LNCaP clone FGC (cell line): Measurements from ENCODE around the gene ADCYAP1R1.

ENCODE experiments used
- DNase-seq: peaks from one replicate; pipeline ENCODE4 v3.0.0-alpha.2; 2011; ENCODE audit warnings: low read depth
- H3K4me3 ChIP-seq: 2 replicates; pipeline ENCODE4 v1.5.1; 2011; ENCODE audit warnings: mild to moderate bottlenecking, low read depth, low read length, control low read depth
- TF ChIP-seq, protein P1 (sequence below): IDR thresholded peaks from 2 replicates; pipeline ENCODE4 v1.5.1; 2012; ENCODE audit warnings: mild to moderate bottlenecking; ENCODE audit not compliant: control insufficient read depth, insufficient read depth; ENCODE audit errors: extremely low read depth

Gene ADCYAP1R1

DNA sequence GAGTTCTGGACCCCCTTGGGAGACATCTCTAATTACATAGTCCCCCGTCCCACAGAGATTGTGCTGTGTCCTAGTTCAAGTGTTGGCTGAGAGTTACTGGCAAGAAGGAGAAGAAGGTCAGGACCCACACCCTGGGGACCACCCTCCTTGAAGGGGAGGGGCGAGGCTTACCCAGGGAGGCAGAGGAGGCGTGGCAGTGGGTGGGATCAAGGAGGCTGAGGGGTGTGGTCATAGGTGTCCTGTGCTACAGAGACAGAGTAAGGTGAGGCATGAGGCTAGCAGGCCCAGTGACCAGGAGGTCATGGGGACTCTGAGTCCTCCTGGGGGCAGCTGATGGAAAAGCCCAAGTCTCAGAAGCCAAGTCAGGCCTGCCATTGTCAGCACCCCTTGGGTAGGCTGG lies 29.4 kb upstream of the ADCYAP1R1 start:
- TF ChIP-seq, protein P1, sequence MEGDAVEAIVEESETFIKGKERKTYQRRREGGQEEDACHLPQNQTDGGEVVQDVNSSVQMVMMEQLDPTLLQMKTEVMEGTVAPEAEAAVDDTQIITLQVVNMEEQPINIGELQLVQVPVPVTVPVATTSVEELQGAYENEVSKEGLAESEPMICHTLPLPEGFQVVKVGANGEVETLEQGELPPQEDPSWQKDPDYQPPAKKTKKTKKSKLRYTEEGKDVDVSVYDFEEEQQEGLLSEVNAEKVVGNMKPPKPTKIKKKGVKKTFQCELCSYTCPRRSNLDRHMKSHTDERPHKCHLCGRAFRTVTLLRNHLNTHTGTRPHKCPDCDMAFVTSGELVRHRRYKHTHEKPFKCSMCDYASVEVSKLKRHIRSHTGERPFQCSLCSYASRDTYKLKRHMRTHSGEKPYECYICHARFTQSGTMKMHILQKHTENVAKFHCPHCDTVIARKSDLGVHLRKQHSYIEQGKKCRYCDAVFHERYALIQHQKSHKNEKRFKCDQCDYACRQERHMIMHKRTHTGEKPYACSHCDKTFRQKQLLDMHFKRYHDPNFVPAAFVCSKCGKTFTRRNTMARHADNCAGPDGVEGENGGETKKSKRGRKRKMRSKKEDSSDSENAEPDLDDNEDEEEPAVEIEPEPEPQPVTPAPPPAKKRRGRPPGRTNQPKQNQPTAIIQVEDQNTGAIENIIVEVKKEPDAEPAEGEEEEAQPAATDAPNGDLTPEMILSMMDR: no peak
- no peak overlapping the region for H3K4me3 ChIP-seq
- no peak for DNase-seq

DNA sequence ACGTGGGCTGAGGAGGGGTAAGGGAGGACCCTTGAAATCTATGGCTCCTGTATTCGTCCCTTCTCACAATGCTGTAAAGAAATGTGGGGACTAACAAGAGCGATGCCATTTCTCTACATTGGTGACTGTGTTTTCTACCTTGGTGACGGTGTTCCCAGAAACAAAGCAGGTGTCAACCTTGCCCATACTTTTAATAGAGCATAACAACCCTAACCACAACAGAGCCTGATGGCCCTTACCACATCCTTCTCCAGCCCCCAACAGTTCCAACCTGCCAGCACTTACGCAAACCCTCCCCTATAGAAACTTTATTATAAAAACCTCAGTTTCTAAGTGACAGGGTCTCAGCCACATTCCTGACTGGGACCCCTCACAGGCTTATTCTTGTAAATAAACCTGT lies 28.2 kb upstream of the ADCYAP1R1 start:
- H3K4me3 ChIP-seq: no peak overlapping the region
- TF ChIP-seq, protein P1: no peak
- no peak for DNase-seq

DNA sequence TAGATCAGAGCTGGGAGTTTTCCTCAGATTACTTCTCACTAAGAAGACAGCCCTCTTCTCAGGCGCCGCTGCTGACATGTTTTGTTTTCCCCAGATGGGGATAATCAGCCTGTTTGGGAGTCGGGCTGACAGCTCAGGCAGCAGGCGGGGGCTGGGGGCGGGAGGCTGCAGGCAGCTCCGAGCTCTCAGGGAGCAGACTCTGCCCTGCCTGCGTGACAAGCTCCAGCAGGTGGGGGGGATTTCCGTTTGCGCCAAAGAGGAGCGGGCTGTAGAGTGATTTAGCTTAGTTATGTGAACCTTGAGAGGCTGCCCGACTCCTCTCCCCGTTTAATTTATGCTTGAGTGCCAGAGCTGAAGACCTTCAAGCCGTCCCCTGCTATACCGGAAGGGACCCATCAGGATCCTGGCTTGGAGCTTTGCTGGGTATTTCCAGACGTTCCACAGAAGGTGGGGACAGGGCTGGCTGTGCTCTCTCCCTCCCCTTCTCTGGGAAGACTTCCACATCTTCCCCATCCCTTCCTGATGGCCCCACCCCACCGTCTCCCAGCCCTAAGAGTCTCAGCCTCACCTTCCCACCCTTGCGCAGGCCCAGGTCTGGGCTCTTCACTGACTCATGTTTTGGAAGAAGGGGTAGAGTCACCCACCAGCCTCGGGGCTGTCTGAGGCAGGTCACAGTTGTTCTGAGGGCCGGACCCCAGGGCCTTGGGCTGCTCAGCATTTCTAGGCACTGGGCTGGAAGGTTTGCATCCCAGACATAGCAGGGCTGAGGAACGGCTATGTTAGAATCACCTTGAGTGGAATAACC lies 24.7 kb upstream of the ADCYAP1R1 start:
- no peak overlapping the region for H3K4me3 ChIP-seq
- DNase-seq: no peak
- TF ChIP-seq, protein P1: no peak

DNA sequence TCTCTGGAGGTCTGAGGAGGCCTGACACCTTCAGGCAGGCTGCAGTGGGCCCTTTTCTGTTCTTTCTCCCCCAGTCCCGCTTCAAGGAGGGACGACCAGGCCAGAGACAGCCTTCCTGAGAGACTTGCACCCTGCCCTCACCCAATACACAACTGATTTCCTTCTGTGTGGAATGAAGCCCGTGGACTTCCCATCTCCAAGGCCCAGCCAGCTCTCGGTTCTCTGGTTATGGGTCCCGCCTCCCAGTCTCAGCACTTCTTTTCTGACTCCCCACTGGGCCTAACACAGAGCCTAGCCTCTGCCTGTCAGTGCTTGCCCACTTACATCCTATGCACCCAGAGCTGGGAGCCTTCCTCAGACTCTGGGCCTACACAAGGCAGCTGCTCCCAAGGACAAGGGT lies 24.1 kb upstream of the ADCYAP1R1 start:
- no peak overlapping the region for H3K4me3 ChIP-seq
- DNase-seq: no peak
- TF ChIP-seq, protein P1: no peak

DNA sequence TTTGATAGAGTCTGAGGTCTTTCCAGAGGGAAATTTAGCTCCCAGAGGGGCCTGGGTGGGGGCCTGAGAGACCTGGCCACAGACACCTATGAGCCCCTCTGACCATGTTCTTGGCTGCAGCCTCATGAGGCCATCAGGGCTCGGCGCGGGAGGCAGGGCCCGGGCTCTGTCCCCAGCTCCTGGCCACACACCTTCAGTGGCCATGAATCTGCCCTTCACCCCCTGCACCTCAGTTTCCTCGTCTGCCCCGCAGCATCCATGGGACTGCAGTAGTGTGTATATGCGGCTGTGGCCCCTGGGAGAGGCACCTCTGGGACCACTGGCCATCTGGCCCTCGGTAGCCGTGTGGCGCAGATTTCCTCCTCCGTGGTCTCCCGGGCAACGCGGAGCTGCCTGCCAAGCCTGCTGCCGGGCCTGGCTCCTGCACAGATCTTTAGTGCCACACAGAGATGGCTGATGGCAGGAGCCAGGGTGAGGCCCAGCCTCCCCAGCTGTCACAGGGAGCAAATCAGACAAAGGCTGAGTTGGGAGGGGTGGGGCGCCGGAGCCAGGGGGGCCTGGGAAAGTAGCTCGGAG lies 23.6 kb upstream of the ADCYAP1R1 start:
- TF ChIP-seq, protein P1: no peak
- no peak for DNase-seq
- H3K4me3 ChIP-seq: no peak overlapping the region

DNA sequence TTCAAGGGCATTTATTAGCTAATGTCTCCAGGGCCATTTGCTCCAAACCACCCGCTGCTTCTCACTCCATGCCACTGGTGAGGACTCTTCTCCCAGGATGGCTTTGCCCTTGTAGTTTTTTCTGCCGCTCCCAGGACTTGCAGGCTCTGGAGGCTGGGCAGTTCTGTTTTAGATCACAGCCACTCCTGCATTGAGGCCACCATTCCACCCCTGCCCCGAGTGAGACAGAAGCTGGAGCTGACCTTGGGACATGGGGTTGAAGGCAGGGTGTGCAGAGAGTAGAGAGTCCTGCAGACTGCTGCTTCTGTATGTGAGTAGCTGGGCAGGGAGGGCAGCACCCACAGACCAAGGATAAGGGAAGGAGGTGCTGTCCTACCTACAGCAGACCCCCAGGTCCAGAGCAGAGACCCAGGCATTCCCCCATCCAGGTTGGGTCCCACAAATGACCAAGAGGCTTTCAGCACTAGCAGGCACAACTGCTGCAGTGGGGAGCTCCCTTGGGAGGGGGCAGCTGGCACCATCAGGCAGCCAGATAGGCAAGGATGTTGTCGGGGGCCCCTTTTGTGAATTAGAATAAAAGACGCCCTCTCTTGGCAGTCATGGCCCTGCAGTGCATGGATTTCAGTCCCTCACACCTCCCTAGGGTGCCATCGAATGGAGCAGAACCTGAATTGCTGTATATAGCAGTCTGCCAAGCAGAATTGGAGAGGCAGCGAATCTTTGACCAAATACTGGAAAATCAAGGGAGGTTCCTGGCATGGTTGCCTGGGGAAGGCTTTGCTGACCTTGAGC lies 22.7 kb upstream of the ADCYAP1R1 start:
- TF ChIP-seq, protein P1: no peak
- DNase-seq: no peak
- H3K4me3 ChIP-seq: no peak overlapping the region
